Kidney capillary endothelial cell (primary cell): Measurements from ENCODE around the gene RGL4.
A peak's percentile ranks its signal among the peaks of the same experiment; 100 is the strongest.
"Not testable (repeated sequence)": the region's sequence is repeated elsewhere in the genome, so short reads cannot be mapped to it uniquely, and the experiment has no call there.

Experiments
- DNase-seq: peaks from one replicate; pipeline ENCODE4 v3.0.0-alpha.2; 2018; ENCODE audit warnings: low spot score

RGL4 gene, protein sequence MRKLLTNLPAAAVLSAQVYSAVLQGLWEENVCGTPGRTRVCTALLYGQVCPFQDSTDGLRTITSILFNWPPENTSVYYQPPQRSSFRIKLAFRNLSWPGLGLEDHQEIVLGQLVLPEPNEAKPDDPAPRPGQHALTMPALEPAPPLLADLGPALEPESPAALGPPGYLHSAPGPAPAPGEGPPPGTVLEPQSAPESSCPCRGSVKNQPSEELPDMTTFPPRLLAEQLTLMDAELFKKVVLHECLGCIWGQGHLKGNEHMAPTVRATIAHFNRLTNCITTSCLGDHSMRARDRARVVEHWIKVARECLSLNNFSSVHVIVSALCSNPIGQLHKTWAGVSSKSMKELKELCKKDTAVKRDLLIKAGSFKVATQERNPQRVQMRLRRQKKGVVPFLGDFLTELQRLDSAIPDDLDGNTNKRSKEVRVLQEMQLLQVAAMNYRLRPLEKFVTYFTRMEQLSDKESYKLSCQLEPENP

DNA sequence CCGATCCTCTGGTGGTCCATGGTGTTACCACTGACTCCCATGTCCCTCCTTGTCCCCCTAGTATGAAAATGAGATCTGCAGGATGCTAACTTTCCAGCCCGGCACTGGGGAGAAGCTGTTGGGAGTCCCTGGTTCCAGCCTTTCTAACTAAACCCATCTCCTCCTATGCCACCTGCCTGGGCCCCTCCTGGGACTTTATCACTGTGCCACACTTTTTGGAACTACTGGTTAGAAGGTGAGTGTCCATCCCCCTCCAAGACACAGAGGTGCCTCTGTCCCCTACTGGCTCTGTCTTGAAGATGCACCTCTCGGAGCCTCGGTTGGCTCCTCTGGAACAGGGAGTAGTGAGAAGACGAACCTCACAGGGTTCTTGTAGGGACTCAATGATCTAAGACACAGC, at the start of gene RGL4:
TSS of gene RGL4 (plus strand) at position 301 of the 400 bp plus-strand sequence. CDS start 1,018 bp downstream, outside the sequence.
- DNase-seq = no peak

- DNase-seq = not testable (repeated sequence)
Observed at GRCh38 chr22:23646526-23646925, 44.3 kb upstream of the RGL4 start.

GRCh38 chr22:23649071-23649501, 41.7 kb upstream of the RGL4 start:
- DNase-seq = no peak

- DNase-seq = no peak
Observed at GRCh38 chr22:23651676-23652075, 39.1 kb upstream of the RGL4 start.

DNA sequence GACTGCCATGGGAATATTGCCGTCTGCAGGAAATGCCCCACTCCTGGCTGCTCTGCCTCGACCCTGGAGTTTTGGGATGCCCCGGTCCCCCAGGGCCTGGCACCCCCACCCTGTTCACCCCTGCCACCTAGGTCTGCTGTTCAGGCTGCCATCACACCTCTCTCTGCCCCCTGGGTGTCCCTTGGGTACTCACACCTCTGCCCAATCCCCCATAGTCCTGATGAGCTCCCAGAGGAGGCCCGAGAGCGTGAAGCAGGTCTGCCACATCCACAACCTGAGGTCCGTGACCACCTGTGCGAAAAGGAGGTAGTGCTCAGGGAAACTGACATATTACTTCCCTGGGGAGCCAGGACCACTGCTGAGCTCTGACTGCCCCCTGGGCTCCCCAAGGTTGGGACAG, 38.5 kb upstream of the RGL4 start:
- DNase-seq = no peak

GRCh38 chr22:23652711-23653110, 38.1 kb upstream of the RGL4 start:
- no peak for DNase-seq

DNA sequence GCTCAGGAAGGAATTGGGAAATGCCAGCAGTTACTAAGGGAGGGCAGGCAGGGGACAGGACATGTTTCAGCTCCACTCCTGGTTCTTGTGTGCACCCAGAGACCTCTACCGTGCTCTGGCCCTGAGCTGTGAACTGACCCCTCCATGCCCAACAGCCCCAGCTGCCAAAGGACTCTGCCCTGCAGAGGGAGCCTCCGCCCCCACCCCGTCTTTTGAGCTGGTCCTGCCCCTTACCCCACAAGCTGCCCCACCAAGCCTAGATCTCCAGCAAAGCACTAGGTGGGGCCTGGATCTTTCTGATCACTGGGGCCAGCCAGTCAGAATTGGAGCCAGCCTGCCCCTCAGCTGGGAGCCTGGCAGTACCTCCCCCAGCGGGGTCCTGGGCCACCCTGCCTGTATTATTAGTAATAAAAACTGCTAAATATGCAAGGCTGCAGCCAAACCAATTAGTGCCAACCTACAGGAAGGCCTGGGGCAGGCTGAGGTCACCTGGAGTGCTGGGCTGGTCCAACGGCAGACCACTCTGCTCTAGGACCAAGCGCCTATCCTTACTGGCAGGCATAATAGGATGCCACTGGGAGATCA, 34.8 kb upstream of the RGL4 start:
- no peak for DNase-seq

DNA sequence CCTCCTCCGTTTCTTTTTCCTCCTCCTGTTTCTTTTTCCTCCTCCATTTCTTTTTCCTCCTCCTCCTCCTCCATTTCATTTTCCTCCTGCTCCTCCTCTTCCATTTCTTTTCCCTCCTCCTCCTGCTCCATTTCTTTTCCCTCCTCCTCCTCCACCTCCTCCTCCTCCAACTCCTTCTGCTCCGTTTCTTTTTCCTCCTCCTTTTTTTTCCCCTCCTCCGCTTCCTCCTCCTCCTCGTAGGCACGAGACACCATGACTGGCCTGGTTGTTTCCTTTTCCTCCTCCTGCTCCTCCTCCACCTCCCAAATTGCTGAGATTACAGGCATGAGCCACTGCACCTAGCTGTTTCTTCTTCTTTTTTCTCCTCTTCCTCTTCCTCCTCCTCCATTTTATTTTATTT, 33.1 kb upstream of the RGL4 start:
- peak; percentile 4 for DNase-seq

DNA sequence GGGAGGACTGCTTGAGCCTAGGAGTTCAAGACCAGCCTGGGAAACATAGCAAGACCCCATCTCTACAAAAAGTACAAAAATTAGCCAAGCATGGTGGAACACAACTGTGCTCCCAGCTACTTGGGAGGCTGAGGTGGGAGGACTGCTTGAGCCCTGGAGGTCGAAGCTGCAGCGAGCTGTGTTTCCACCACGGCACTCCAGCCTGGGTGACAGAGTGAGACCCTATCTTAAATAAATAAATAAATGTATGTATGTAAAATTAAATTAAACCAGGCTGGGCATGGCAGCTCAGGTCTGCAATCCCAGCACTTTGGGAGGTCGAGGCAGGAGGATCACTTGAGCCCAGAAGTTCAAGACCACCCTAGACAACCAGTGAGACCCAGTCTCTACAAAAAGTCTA, 30.4 kb upstream of the RGL4 start:
- DNase-seq = not testable (repeated sequence)

DNA sequence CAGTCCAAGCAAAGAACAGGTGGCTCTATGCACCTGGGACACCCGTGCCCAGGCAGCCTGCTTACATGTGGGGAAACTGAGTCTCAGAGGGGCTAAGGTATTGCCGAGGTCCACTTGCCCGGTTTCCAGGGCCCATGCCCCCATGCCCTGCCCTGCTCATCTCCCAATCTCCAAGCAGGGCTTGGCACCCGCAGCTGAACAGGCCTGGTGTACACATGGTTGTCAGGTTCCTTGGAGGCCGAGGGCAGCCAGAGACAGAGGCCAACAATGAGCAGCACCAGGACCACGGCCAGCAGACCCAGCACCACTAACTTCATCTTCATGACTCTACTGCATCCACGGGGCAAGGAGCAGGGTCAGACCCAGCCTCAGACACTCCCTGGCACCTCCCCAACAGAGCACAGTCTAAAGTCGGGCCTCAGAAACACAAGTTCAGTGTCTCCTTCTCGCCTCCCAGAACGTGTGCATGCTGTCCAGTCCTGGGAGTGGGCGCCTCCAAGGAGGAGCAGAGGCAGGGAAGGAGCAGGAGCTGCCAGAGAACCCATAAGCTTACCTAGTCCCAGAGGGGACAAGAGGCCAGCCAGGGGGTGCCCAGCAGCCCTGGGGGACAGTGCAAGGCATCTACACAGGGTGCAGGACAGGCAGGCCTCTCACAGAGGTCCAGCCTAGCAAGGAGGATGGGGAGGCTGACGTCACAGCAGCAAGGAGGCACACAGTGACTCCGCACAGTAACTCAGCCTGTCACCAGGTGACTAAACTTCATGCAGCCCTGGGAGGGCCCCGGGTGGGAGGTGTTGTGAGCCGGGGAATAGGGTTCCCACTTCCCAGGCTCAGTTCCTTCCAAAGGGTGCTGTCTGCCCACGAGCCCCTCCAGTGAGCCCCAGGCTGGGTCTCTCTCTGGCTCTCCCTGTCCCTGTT, 20.2 kb upstream of the RGL4 start:
- DNase-seq = no peak

GRCh38 chr22:23671387-23671786, 19.4 kb upstream of the RGL4 start:
- DNase-seq = not testable (repeated sequence)

- DNase-seq = not testable (repeated sequence)
Observed at GRCh38 chr22:23672307-23673049, 18.3 kb upstream of the RGL4 start.

DNA sequence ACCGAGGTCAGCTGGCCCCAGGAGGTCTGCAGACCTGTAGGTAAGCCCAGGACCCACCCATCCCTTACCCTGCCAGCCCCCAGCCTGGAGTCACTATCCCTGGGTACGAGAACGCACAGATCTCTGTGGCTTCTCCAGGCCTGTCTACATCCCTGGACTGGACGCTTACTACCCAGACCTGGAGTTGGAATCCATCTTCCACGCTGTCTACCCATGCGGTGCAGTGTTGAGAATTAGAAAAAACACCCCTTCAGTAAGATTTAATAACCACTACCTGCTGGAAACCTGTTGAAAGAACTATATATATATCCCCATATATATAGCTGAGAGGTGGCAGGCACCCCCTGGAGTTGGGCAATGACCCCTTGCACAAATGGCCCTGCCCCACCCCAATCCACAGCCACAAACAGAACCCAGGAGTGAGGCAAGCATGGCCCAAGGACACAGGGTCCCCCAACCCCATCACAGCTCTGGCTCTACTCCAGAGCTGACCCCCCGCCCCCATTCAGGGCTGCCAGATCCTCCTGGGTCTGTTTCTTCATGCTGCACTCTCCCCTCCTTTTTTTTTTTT, 17.7 kb upstream of the RGL4 start:
- no peak for DNase-seq

DNA sequence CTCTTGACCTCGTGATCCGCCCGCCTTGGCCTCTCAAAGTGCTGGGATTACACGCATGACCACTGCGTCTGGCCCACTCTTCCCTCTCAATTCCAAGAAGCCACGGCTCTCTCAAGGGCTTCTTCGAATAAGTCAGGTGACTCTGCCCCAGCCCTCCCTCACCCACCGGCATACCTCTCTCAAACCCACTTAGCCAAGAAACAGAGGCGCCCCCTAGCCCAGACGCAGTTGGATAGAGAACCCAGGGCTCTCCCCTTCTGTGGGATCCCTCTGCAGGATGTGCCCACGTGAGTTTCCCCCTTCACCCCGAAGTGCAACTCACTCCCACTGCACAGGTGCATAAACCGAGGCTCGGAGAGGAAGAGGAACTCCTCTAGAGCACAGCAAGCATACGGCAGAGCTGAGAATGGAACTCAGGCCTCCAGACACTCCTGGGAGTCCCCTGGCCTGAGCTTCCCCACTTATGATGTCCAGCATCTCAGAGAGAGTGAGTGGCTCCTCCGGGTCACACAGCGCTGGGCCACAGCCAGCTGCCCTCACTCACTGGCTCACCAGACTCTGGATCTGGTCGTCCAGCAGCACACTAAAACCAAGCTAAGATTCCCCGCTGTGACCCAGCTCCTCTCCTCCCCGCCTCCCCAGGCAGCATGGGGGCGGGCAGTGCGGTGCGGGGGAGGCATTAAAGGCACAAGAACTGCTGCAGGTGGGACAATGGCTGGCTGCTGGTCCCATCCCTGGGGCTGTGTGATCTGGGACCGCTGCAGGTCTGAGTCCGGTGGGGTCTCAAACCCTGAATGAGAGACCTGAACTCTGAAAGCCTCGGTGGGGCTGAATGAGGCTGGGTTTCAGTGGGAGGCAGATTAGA, 16.8 kb upstream of the RGL4 start:
- no peak for DNase-seq

DNA sequence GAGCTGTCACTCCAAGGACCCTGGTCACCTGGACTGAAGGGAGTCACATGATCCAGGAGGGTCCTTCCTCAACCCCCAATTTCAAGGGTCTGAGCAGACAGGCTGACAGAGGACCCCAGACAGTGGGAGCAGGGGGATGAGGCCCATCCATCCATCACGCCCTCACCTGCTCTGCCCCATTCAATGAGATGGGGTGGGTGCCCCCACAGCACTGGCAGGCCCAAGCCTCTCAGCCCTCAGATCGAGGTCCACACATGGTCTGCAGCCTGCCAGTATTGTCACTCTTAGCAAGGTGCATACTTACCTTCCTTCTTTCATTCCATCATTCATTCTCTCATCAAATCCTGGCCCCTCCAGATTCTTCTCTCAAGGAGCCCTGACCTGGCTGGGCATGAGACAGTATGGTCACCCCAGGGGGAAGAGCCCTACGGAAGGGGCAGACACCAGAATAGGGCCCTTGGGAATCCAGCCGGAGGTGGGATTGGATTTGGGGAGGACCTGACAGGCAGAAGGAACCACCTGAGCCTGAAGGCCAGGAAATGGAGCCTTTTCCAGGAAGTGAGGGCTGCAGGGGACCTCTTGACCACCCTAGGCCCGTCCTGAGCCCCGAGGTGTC, 15.8 kb upstream of the RGL4 start:
- DNase-seq = not testable (repeated sequence)

DNA sequence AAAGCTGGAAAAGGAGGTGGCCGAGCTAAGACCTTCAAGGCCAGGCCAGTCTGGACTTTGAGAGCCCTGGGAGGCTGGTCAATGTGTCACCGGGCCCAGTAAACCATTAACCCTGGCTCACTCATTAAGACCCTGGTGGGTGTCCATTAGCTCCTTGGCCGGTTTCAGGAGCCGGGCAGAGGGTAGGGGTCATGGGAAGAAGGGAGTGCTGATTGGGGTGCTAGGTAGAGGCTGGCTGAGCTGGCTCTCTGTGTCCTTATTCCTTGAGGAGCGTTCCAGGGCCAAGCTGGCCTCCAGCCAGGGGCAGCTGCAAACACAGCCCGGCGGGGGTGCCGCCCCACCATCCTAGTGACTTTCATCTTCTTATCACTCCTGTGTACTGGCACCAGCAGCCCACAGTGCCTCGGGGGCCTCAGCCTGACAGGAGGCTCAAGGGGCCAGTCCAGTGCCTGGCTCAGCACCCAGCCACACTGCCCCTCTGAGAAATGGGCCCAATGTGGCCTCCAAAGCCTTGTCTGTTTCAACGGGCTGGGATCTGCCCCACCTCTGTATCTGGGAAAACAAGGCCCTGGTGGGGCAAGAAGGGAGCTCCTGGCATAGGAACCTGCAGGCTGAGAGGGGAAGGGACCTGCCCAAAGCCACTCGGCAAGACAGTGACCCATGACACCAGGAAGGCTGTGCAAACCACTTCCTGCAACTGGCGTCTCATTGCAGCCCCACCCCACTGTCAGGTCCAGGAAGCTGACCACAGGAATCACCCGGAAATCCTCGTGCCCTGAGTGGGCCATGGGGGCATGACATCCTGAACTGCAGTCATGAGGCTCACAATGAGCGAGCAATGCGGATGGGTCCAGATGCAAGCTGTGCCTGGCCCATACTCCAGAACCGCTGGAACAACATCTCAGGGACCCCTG, 15.1 kb upstream of the RGL4 start:
- DNase-seq = peak; percentile 46

DNA sequence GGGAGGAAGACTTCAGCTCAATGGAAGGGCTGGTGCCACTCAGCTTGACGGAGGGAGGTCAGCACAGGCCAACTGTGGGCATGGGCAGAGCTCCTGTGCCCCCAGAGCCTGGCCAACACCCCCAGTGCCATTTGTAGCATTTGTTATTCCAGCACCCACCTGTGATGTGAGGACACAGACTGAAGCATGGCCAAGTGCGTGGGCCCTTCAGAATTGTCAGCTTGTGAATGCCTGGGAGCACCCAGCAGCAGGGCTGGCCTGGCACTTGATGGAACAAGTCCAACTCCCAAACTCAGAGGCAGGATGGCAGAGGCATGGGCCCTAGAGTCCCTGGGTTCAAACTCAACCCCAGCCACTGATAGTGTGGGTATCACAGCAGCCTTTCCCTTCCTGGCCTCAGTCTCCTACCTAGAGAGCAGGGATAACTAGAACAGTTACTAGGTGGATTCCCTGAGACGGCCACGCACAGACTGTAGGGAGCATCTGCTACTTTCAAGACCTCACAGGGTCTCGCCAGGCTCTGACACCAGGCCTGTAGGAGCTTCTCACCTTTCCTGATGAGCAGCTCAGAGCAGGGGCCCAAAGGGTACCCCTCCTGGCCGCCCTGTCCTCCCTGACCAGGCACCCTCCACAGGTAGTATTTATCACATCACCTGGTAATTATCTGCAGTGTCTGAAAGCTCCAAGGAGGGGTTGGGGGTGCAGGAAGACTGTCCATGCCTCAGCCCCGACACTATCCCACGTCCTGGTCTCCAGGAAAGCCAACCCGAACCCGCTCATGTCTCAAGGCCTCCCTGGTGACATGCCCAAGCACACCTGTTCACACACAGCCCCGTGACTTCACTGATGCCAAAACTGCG, 13.7 kb upstream of the RGL4 start:
- not testable (repeated sequence) for DNase-seq

GRCh38 chr22:23677701-23677995, 13.2 kb upstream of the RGL4 start:
- no peak for DNase-seq
